Activated CD4-positive, CD25-positive, alpha-beta regulatory T cell treated with anti-CD3 and anti-CD28 coated beads, Interleukin-2, amount 50 U/mL, for 16 hours (primary cell): ENCODE measurements around the gene LHFPL4.

Experiments used
- DNase-seq: peaks from one replicate; pipeline ENCODE4 v3.0.0-alpha.2; 2020; ENCODE audit warnings: low read depth, low spot score

The LHFPL4 gene

DNA sequence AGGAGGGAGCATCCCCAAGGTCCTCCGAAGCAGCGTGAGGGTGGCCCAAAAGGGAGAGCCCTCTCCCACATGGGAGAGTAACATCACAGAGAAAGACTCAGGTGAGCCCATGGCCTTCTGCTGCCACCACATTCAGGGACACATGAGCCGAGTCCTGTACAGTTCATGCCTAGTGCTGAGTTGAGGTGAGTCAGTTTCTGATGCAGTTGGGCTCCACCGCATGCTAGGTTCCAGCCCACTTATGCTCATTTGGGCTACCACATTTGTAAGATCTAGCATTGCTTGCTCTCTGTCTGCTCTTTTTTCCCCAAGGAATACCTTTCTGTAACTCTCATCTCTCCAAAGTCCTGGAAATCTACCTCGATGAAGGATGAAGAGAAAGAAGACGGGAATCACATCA lies 79.1 kb downstream of the LHFPL4 start:
- no peak for DNase-seq

- DNase-seq = no peak
Measured at GRCh38 chr3:9473496-9474065, 80.0 kb downstream of the LHFPL4 start.

- DNase-seq = no peak
Measured at GRCh38 chr3:9469986-9470385, 83.6 kb downstream of the LHFPL4 start.

GRCh38 chr3:9468460-9468859 lies 85.2 kb downstream of the LHFPL4 start:
- no peak for DNase-seq

- DNase-seq = no peak
Measured at GRCh38 chr3:9467451-9467850, 86.2 kb downstream of the LHFPL4 start.

GRCh38 chr3:9455596-9456131 lies 98.0 kb downstream of the LHFPL4 start:
- no peak for DNase-seq

GRCh38 chr3:9452417-9452816 lies 101.2 kb downstream of the LHFPL4 start:
- DNase-seq = no peak

DNA sequence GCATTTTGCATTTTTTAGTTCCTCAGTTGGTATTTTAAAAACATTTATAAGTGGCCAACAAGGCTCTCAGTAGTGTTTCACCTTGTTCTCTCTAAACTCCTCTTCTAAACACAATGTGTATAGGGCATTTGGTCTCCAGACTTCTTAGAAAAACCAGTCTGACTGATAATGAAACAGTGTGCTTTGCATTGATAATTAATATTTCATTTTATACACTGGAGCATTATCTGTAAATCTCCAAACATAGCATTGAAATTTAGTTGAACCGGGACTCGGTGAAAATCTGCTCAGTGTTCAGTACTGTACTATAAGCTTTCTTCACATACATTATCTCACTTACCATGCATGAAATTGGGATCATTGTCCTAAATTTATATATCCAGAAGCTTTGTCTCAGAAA lies 102.6 kb downstream of the LHFPL4 start:
- no peak for DNase-seq

DNA sequence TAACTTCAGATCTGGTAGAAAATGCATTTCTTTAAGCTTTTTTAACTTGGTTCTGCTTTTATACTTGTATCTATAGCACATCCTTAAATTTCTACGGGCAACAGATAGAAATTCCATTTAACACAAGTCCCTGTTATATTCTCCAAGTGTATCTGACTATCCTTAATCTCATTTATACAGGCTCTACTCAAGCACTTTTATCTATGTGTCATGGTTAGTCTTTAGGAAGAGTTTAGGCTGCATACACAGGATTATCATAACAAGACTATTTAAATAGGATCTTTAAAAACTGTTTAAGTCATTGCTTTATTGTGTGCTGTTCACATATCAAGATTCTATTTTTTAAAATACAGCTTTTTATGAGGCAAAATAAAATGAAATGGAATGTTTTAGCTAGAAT lies 103.5 kb downstream of the LHFPL4 start:
- no peak for DNase-seq

- DNase-seq = no peak
Measured at GRCh38 chr3:9448643-9449042, 105.0 kb downstream of the LHFPL4 start.
